Upper lobe of right lung (tissue), 1 donor: ENCODE measurements around the gene RNF157. TPM values are rescaled to one million over a fixed set of nuclear protein-coding genes. Genes with fewer than 3 reads are reported as not detected.

ENCODE experiments used
- ATAC-seq: fragments of 200-7000 bp; cut with Tn5 transposase; one replicate; pipeline ENCODE4 v1.9.1; 2020; ENCODE audit warnings: mild to moderate bottlenecking, moderate library complexity
- DNase-seq: peaks from one replicate; pipeline ENCODE4 v3.0.0-alpha.2; 2020
- H3K27ac ChIP-seq: fragments of 200-600 bp; one replicate; pipeline ENCODE4 v1.8.0; 2022
- H3K27me3 ChIP-seq: fragments of 200-600 bp; one replicate; pipeline ENCODE4 v1.8.0; 2022; ENCODE audit warnings: mild to moderate bottlenecking
- H3K36me3 ChIP-seq: fragments of 200-600 bp; one replicate; pipeline ENCODE4 v1.8.0; 2022
- H3K4me1 ChIP-seq: fragments of 200-600 bp; one replicate; pipeline ENCODE4 v1.8.0; 2022
- H3K4me3 ChIP-seq: fragments of 200-600 bp; one replicate; pipeline ENCODE4 v1.8.0; 2022; ENCODE audit warnings: mild to moderate bottlenecking
- H3K9me3 ChIP-seq: fragments of 200-600 bp; one replicate; pipeline ENCODE4 v1.8.0; 2022
- CTCF ChIP-seq: fragments of 200-600 bp; IDR thresholded peaks from one replicate; pipeline ENCODE4 v1.8.0; 2022; ENCODE audit warnings: antibody characterized with exemption
- intact Hi-C: fragments of 100-400 bp; cut with DNase I; formaldehyde crosslinking; loops from one replicate; pipeline ENCODE4 v1.11.0; 2022
- total RNA-seq: library from RNA; stranded (reverse); fragmentation: NEBNext Ultra II Directional; extraction: Animal tissue kit (Norgen Biotek cat#: 25700); gene quantifications from one replicate; pipeline ENCODE4 v1.2.1, GENCODE V29; 2021
- donor health status: DM: no; HTN: yes; CAD: no; lungs with severe emphysema.

RNF157 gene
- total RNA-seq, 1 donor from 2014 or later = 3.8 TPM

GRCh38 chr17:76252040-76252954 is 12.0 kb upstream of the RNF157 start:
- intact Hi-C loops = no loop called here

GRCh38 chr17:76251478-76252039 is 11.3 kb upstream of the RNF157 start:
- DNase-seq (no peak), ATAC-seq (no peak)
- TF ChIP-seq CTCF = no peak
- no peaks in the 10 kb centered on the region for H3K36me3 ChIP-seq
- intact Hi-C loops = no loop called here
- H3K4me1 ChIP-seq = peaks cover 29% of the 10 kb centered on the region
- H3K4me3 ChIP-seq = no peak overlapping the region
- no peaks in the 10 kb centered on the region for H3K9me3 ChIP-seq
- H3K27me3 ChIP-seq = no peaks in the 10 kb centered on the region
- H3K27ac ChIP-seq = peak overlapping the region; percentile 84

More at GRCh38 chr17:76252040-76252954, 12.0 kb upstream of the RNF157 start:
- no peak overlapping the region for H3K4me3 ChIP-seq
- no peaks in the 10 kb centered on the region for H3K36me3 ChIP-seq
- H3K27ac ChIP-seq = peak overlapping the region; percentile 84
- peak; percentile 96 for ATAC-seq
- H3K4me1 ChIP-seq = peaks cover 25% of the 10 kb centered on the region
- H3K27me3 ChIP-seq = no peaks in the 10 kb centered on the region
- DNase-seq = peak; percentile 85
- TF ChIP-seq CTCF = no peak
- H3K9me3 ChIP-seq = no peaks in the 10 kb centered on the region

- H3K27ac ChIP-seq = no peak overlapping the region
- H3K27me3 ChIP-seq = no peaks in the 10 kb centered on the region
- H3K4me1 ChIP-seq = peaks cover 35% of the 10 kb centered on the region
- DNase-seq = no peak
- no peak for TF ChIP-seq CTCF
- no peaks in the 10 kb centered on the region for H3K36me3 ChIP-seq
- no peak overlapping the region for H3K4me3 ChIP-seq
- intact Hi-C loops = no loop called here
- H3K9me3 ChIP-seq = no peaks in the 10 kb centered on the region
- no peak for ATAC-seq
These were observed 9.8 kb upstream of the RNF157 start for GRCh38 chr17:76250141-76250540.

- no peak for ATAC-seq
- H3K36me3 ChIP-seq = no peaks in the 10 kb centered on the region
- peaks cover 30% of the 10 kb centered on the region for H3K4me1 ChIP-seq
- H3K27ac ChIP-seq = no peak overlapping the region
- TF ChIP-seq CTCF = no peak
- H3K4me3 ChIP-seq = no peak overlapping the region
- intact Hi-C loops = no loop called here
- no peaks in the 10 kb centered on the region for H3K27me3 ChIP-seq
- no peak for DNase-seq
- H3K9me3 ChIP-seq = no peaks in the 10 kb centered on the region
These were observed 7.9 kb upstream of the RNF157 start for GRCh38 chr17:76248013-76248782.

GRCh38 chr17:76247304-76247703 is 7.0 kb upstream of the RNF157 start:
- Histone ChIP-seq H3K4me1 (peaks cover 21% of the 10 kb centered on the region), H3K9me3 (no peaks in the 10 kb centered on the region), H3K36me3 (no peaks in the 10 kb centered on the region), H3K4me3 (no peak overlapping the region), H3K27me3 (no peaks in the 10 kb centered on the region), H3K27ac (no peak overlapping the region)
- no peak for TF ChIP-seq CTCF
- ATAC-seq = no peak
- DNase-seq = no peak
- intact Hi-C loops = no loop called here
